ENCODE data around the gene FHOD3. TPM values are rescaled to one million over a fixed set of nuclear protein-coding genes. Genes with fewer than 3 reads are reported as not detected.

The FHOD3 gene
- total and polyA plus RNA-seq, 9 of the 15 experiments (the other 6 are each of a cell fraction or from before 2014, with no cell fraction given) = 0.11 TPM; not detected in 8

DNA sequence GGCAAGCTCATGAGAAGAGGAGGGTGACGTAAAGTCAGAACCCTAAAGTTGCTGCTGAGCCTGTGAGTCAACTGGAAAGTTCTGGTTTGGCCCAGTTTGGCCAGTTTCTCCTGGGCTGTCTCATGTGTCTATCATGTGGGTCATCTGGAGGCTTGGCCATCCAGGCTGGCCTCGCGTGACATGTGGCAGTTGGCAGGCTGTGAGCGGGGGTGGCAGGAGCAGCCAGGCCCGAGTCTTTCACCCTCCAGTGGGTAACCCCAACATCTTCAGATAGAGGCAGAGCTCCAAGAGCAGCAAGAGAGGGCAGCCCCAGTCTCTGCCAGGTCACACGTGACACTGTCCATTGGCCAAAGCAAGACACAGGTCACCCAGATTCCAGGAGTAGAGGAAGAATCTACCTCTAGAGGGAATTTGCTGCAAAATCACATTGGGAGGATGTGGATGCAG is 51.5 kb downstream of the FHOD3 start (continued):
- TF ChIP-seq, protein P1, sequence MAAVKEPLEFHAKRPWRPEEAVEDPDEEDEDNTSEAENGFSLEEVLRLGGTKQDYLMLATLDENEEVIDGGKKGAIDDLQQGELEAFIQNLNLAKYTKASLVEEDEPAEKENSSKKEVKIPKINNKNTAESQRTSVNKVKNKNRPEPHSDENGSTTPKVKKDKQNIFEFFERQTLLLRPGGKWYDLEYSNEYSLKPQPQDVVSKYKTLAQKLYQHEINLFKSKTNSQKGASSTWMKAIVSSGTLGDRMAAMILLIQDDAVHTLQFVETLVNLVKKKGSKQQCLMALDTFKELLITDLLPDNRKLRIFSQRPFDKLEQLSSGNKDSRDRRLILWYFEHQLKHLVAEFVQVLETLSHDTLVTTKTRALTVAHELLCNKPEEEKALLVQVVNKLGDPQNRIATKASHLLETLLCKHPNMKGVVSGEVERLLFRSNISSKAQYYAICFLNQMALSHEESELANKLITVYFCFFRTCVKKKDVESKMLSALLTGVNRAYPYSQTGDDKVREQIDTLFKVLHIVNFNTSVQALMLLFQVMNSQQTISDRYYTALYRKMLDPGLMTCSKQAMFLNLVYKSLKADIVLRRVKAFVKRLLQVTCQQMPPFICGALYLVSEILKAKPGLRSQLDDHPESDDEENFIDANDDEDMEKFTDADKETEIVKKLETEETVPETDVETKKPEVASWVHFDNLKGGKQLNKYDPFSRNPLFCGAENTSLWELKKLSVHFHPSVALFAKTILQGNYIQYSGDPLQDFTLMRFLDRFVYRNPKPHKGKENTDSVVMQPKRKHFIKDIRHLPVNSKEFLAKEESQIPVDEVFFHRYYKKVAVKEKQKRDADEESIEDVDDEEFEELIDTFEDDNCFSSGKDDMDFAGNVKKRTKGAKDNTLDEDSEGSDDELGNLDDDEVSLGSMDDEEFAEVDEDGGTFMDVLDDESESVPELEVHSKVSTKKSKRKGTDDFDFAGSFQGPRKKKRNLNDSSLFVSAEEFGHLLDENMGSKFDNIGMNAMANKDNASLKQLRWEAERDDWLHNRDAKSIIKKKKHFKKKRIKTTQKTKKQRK (IDR thresholded peaks at IDR 0.05; ENCODE audit: borderline replicate concordance, low read depth, low read length) = no peak
- TF ChIP-seq MXI1 (IDR thresholded peaks at IDR 0.05; ENCODE audit: low read depth, low read length) = no peak

DNA sequence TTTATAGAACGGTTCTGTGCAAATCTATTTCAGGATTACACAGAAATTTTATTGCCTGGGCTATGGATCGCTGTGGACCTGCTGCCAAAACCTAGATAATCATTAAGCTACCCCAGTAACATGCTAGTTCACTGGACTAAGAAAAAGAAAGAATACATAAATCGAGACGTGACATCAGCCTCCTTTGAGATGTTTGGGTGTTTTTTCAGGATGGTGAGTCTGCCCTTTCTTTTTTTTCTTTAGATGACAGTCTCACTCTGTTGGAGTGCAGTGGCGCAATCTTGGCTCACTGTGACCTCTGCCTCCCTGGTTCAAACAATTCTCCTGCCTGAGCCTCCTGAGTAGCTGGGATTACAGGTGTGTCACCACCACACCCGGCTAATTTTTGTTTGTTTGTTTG is 52.0 kb downstream of the FHOD3 start:
- H2AFZ ChIP-seq (ENCODE audit: low read depth, low read length) = no peak overlapping the region
- H3K27ac ChIP-seq (ENCODE audit: extremely low read depth, low read depth, low read length) = no peak overlapping the region
- POLR2A ChIA-PET = no interaction called here
- DNase-seq (ENCODE audit: extremely low read depth in 1 of 4, low spot score in 3 of 4) (no peak), FAIRE-seq (no peak), ATAC-seq (no peak)
- H3K4me2 ChIP-seq (ENCODE audit: insufficient read depth, low read length) = no peak overlapping the region
- H3K79me2 ChIP-seq (ENCODE audit: control insufficient read depth, insufficient read depth, low read length) = no peaks in the 10 kb centered on the region
- no peaks in the 10 kb centered on the region for H3K36me3 ChIP-seq (ENCODE audit: control insufficient read depth, insufficient read depth, low read length)
- in situ Hi-C loops (cut with MboI) = no loop called here
- H3K9me3 ChIP-seq (replicated peaks; ENCODE audit: control insufficient read depth, insufficient read depth, low read depth, low read length) = no peaks in the 10 kb centered on the region
- no peak overlapping the region for H3K4me3 ChIP-seq
- TF ChIP-seq GATAD2B (IDR thresholded peaks at IDR 0.05; ENCODE audit: borderline replicate concordance) (no peak), ZFP36 (IDR thresholded peaks at IDR 0.05; ENCODE audit: low read depth, low read length, partially characterized antibody) (no peak)
- TF ChIP-seq, protein P2, sequence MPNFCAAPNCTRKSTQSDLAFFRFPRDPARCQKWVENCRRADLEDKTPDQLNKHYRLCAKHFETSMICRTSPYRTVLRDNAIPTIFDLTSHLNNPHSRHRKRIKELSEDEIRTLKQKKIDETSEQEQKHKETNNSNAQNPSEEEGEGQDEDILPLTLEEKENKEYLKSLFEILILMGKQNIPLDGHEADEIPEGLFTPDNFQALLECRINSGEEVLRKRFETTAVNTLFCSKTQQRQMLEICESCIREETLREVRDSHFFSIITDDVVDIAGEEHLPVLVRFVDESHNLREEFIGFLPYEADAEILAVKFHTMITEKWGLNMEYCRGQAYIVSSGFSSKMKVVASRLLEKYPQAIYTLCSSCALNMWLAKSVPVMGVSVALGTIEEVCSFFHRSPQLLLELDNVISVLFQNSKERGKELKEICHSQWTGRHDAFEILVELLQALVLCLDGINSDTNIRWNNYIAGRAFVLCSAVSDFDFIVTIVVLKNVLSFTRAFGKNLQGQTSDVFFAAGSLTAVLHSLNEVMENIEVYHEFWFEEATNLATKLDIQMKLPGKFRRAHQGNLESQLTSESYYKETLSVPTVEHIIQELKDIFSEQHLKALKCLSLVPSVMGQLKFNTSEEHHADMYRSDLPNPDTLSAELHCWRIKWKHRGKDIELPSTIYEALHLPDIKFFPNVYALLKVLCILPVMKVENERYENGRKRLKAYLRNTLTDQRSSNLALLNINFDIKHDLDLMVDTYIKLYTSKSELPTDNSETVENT (CRISPR knock-in tag; IDR thresholded peaks at IDR 0.05) = no peak
- TF ChIP-seq, protein P3, sequence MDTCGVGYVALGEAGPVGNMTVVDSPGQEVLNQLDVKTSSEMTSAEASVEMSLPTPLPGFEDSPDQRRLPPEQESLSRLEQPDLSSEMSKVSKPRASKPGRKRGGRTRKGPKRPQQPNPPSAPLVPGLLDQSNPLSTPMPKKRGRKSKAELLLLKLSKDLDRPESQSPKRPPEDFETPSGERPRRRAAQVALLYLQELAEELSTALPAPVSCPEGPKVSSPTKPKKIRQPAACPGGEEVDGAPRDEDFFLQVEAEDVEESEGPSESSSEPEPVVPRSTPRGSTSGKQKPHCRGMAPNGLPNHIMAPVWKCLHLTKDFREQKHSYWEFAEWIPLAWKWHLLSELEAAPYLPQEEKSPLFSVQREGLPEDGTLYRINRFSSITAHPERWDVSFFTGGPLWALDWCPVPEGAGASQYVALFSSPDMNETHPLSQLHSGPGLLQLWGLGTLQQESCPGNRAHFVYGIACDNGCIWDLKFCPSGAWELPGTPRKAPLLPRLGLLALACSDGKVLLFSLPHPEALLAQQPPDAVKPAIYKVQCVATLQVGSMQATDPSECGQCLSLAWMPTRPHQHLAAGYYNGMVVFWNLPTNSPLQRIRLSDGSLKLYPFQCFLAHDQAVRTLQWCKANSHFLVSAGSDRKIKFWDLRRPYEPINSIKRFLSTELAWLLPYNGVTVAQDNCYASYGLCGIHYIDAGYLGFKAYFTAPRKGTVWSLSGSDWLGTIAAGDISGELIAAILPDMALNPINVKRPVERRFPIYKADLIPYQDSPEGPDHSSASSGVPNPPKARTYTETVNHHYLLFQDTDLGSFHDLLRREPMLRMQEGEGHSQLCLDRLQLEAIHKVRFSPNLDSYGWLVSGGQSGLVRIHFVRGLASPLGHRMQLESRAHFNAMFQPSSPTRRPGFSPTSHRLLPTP (IDR thresholded peaks at IDR 0.05; ENCODE audit: borderline replicate concordance, extremely low read depth, insufficient read length) = no peak
- H3K9ac ChIP-seq (ENCODE audit: insufficient read depth in 1 of 2, low read depth in 2 of 2, low read length in 2 of 2) = no peak overlapping the region
- BruUV-seq (replicated peaks) = no TSS peak
- WGBS (ENCODE audit: insufficient coverage, low coverage, missing lambda C conversion rate) = 2% methylated on average over 6 of the region's 6 CpGs
- 0 out of 2 replicates have a peak, but pooled peaks cover 4% of the 10 kb centered on the region for H4K20me1 ChIP-seq (replicated peaks; ENCODE audit: control insufficient read depth, insufficient read depth, low read length)
- H3K9me1 ChIP-seq (ENCODE audit: control insufficient read depth, insufficient read depth, low read length) = peaks cover 3% of the 10 kb centered on the region
- H3K4me1 ChIP-seq (replicated peaks in 1 of 2; ENCODE audit: control insufficient read depth in 2 of 2, insufficient read depth in 2 of 2, low read length in 2 of 2) = no peaks in the 10 kb centered on the region; a peak in 1 of 5 replicates
- intact Hi-C loops (cut with micrococcal nuclease) = no loop called here
- H3K27me3 ChIP-seq (ENCODE audit: control insufficient read depth in 2 of 2, insufficient read depth in 2 of 2, low read length in 2 of 2) = peaks cover 2 to 16% of the 10 kb centered on the region in 2 experiments; a peak in 2 of 5 replicates
- CTCF ChIA-PET (ENCODE audit: low intra/inter-chr PET ratio) = no interaction called here

All from K562 (cell line).